ENCODE measurements around the gene FAM219A.
A peak's percentile ranks its signal among the peaks of the same experiment; 100 is the strongest.
"Not testable (repeated sequence)": the region's sequence is repeated elsewhere in the genome, so short reads cannot be mapped to it uniquely, and the experiment has no call there.

Gene FAM219A

DNA sequence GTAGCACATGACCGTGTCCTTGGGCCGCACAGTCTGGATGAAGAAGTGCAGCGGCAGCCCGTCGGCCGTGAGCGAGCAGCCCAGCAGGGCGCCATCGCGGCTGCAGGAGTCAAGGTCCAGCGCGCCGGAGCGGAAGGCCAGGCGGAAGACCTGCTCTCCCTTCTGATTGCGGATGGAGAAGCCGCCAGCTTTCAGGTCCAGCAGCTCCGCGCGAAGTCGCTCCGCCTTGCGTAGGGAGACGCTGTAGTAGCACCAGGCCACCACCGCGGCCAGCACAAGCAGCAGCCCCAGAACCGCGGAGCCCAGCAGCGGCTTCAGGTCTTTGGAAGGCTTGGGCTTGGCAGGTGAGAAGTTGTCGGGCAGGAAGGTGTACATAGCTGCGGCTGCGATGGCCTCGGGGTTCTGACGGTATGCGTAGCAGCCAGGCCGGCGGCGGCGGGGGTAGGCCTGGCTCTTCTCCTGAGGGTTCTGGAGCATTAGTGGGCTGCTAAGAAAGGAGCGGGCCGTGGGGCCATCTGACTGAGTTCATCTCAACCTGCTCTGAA, 85.8 kb downstream of the FAM219A start:
- H3K4me3 ChIP-seq (ENCODE audit: control insufficient read depth, low read depth, low read length) = no peak overlapping the region

DNA sequence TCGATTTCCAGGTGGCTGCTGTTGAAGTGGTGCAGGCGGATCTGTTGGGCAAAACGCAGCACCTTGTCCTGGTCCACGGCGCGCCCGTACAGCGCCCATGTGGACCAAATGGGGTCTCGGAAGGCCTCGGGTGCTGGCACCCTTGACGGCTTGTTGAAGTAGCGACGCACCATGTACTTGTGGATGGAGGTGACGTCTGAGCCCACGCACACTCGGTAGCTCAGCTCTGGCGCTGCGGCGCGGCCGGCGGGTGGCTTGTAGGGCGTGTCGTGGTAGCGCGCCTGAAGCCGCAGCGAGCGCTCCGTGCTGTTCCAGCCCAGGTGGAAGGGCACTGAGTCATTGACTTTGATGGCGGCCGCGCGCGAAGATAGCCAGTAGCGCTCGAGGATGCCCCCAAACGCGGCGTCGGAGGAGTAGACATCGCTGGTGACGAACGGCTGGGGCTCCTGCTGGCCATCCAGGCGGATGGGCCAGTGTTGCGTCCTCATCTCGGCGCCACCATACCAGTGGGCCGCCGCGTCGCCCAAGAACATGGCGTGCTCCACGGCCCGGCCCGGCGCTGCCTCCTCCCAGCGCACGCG, 86.4 kb downstream of the FAM219A start:
- H3K4me3 ChIP-seq (ENCODE audit: control insufficient read depth, low read depth, low read length) = no peak overlapping the region
- no peak for DNase-seq (ENCODE audit: low read depth)
- TF ChIP-seq, protein P1, sequence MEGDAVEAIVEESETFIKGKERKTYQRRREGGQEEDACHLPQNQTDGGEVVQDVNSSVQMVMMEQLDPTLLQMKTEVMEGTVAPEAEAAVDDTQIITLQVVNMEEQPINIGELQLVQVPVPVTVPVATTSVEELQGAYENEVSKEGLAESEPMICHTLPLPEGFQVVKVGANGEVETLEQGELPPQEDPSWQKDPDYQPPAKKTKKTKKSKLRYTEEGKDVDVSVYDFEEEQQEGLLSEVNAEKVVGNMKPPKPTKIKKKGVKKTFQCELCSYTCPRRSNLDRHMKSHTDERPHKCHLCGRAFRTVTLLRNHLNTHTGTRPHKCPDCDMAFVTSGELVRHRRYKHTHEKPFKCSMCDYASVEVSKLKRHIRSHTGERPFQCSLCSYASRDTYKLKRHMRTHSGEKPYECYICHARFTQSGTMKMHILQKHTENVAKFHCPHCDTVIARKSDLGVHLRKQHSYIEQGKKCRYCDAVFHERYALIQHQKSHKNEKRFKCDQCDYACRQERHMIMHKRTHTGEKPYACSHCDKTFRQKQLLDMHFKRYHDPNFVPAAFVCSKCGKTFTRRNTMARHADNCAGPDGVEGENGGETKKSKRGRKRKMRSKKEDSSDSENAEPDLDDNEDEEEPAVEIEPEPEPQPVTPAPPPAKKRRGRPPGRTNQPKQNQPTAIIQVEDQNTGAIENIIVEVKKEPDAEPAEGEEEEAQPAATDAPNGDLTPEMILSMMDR (IDR thresholded peaks at IDR 0.05; ENCODE audit: control insufficient read depth, insufficient read depth, low read depth, low read length, missing control alignments) = no peak

More for the DNA sequence above, 85.8 kb downstream of the FAM219A start:
- no peak for DNase-seq (ENCODE audit: low read depth)
- TF ChIP-seq, protein P1 (IDR thresholded peaks at IDR 0.05; ENCODE audit: control insufficient read depth, insufficient read depth, low read depth, low read length, missing control alignments) = no peak

- TF ChIP-seq, protein P1 (IDR thresholded peaks at IDR 0.05; ENCODE audit: control insufficient read depth, insufficient read depth, low read depth, low read length, missing control alignments) = peak; percentile 14
- H3K4me3 ChIP-seq (ENCODE audit: control insufficient read depth, low read depth, low read length) = peak overlapping the region; percentile 31
These were observed 87.1 kb downstream of the FAM219A start for GRCh38 chr9:34370970-34371880.

DNA sequence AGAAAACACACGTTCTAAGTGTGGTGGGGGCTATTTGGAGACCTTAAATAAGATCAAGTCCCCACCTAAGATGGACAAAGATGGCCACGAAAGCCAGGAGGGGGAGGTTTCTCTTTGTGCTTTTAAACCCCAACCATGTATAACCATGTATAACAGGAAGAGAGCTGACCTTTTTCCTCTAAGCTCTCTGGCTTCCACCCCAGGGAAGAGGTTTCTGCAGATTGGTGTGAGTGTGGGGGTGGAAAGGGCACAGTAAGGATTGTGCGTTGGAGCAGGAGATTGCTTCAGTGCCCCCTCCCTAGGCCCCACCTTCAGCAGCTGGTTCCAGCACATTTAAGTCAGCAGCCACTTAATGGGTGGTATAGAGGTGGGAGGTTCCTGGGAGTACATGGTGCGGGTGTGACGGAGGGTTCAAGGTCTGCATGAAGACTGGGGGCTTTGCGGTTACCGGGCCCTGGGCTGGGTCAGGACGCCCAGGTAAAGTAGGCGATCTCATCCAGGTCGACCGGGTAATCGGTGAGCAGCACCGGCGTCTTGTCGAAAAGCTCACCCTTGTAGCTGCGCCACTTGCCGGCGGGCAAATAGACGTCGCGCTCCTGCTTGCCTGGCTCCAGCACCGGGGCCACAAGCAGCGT, 87.9 kb downstream of the FAM219A start:
- TF ChIP-seq, protein P1 (IDR thresholded peaks at IDR 0.05; ENCODE audit: control insufficient read depth, insufficient read depth, low read depth, low read length, missing control alignments) = no peak
- H3K4me3 ChIP-seq (ENCODE audit: control insufficient read depth, low read depth, low read length) = peak overlapping the region; percentile 31; the same call in 1 of the 2 replicates
- no peak for DNase-seq (ENCODE audit: low read depth)

More at GRCh38 chr9:34370970-34371880, 87.1 kb downstream of the FAM219A start:
- DNase-seq (ENCODE audit: low read depth) = no peak

DNA sequence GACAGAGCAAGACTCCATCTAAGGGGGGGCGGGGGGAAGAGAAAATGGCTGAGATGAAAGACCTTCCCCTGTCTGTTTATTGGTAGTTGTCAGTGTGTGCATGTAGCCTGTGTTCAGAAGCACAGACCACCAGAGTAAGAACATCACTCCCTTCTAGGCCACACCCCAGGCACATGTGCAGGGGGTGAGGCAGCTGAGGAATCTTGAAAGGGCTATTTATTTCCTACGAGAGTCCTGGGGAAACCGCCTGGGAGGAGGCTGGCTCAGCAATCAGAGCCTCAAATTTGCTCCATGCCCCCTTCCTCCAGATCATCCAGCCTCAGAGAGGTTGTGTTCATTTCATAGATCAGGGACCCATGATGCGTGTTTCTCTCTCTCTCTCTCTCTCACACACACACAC, 88.7 kb downstream of the FAM219A start:
- no peak overlapping the region for H3K4me3 ChIP-seq (ENCODE audit: control insufficient read depth, low read depth, low read length)
- DNase-seq (ENCODE audit: low read depth) = no peak
- TF ChIP-seq, protein P1 (IDR thresholded peaks at IDR 0.05; ENCODE audit: control insufficient read depth, insufficient read depth, low read depth, low read length, missing control alignments) = no peak

- H3K4me3 ChIP-seq (ENCODE audit: control insufficient read depth, low read depth, low read length) = not testable (repeated sequence)
These were observed 89.6 kb downstream of the FAM219A start for GRCh38 chr9:34368796-34369195.

GRCh38 chr9:34367751-34368410, 90.5 kb downstream of the FAM219A start:
- H3K4me3 ChIP-seq (ENCODE audit: control insufficient read depth, low read depth, low read length); DNase-seq (ENCODE audit: low read depth): not testable (repeated sequence)

More at GRCh38 chr9:34368796-34369195, 89.6 kb downstream of the FAM219A start:
- DNase-seq (ENCODE audit: low read depth) = not testable (repeated sequence)
